GM21825 (cell line): ENCODE results near the gene HEATR5A.
"Not testable (repeated sequence)": the region's sequence is repeated elsewhere in the genome, so short reads cannot be mapped to it uniquely, and the experiment has no call there.

Source experiments
- ATAC-seq: cut with Tn5 transposase; IDR thresholded peaks from one replicate; pipeline ENCODE4 v1.9.1; 2021; ENCODE audit warnings: mild to moderate bottlenecking, moderate library complexity; ENCODE audit not compliant: unreplicated experiment

Gene HEATR5A

GRCh38 chr14:31420319-31421111 lies at the start of gene HEATR5A:
TSS of gene HEATR5A (minus strand) at chr14:31420550. CDS start at chr14:31402975, 17,575 bp downstream.
- peak; percentile 97 for ATAC-seq

- ATAC-seq, result no peak
Measured at GRCh38 chr14:31466554-31466953, 46.2 kb upstream of the HEATR5A start.

- ATAC-seq, result no peak
Measured at GRCh38 chr14:31465111-31465510, 44.8 kb upstream of the HEATR5A start.

- not testable (repeated sequence) for ATAC-seq
Measured at GRCh38 chr14:31462450-31462849, 42.1 kb upstream of the HEATR5A start.

- ATAC-seq, result no peak
Measured at GRCh38 chr14:31461545-31461944, 41.2 kb upstream of the HEATR5A start.

GRCh38 chr14:31457665-31458659 lies 37.6 kb upstream of the HEATR5A start:
- ATAC-seq, result no peak

- ATAC-seq, result peak; percentile 99
Measured at GRCh38 chr14:31456841-31457664, 36.7 kb upstream of the HEATR5A start, which contains the start of gene DTD2. TSS of gene DTD2 (minus strand) at chr14:31457506. CDS start at chr14:31457393, 113 bp downstream.

- no peak for ATAC-seq
Measured at GRCh38 chr14:31449971-31450610, 29.7 kb upstream of the HEATR5A start.

- ATAC-seq, result no peak
Measured at GRCh38 chr14:31449136-31449535, 28.8 kb upstream of the HEATR5A start.

GRCh38 chr14:31445703-31446102 lies 25.4 kb upstream of the HEATR5A start:
- no peak for ATAC-seq

GRCh38 chr14:31442284-31442683 lies 21.9 kb upstream of the HEATR5A start:
- no peak for ATAC-seq

GRCh38 chr14:31441273-31442111 lies 21.1 kb upstream of the HEATR5A start:
- ATAC-seq, result no peak

- no peak for ATAC-seq
Measured at GRCh38 chr14:31440280-31440679, 19.9 kb upstream of the HEATR5A start.

- ATAC-seq, result no peak
Measured at GRCh38 chr14:31439561-31439960, 19.2 kb upstream of the HEATR5A start.

GRCh38 chr14:31437045-31437691 lies 16.8 kb upstream of the HEATR5A start:
- ATAC-seq, result not testable (repeated sequence)

GRCh38 chr14:31435276-31435675 lies 14.9 kb upstream of the HEATR5A start:
- ATAC-seq, result no peak

- no peak for ATAC-seq
Measured at GRCh38 chr14:31430634-31431264, 10.4 kb upstream of the HEATR5A start.

GRCh38 chr14:31429791-31430190 lies 9.4 kb upstream of the HEATR5A start:
- ATAC-seq, result no peak
